Umbilical cord (tissue), 2 donors: ENCODE data around the gene RGS14. TPM values are rescaled to one million over a fixed set of nuclear protein-coding genes. Genes with fewer than 3 reads are reported as not detected.

ENCODE experiments used
- DNase-seq: peaks from one replicate; pipeline ENCODE4 v3.0.0-alpha.2; 2015; ENCODE audit warnings: low spot score
- total RNA-seq: library from RNA; depleted of rRNA; stranded (reverse); fragments of >200 nt; gene quantifications from one replicate; pipeline ENCODE4 v1.2.3, GENCODE V29; 2014; ENCODE audit warnings: low replicate concordance; ENCODE audit not compliant: insufficient read depth

Gene RGS14
- total RNA-seq, 1 donor from 2014 or later: 6.5 TPM

- DNase-seq: peak; percentile 70
These were observed 21.5 kb downstream of the RGS14 start for GRCh38 chr5:177378884-177379883.

- no peak for DNase-seq
These were observed 23.0 kb downstream of the RGS14 start for GRCh38 chr5:177380805-177381126.

- no peak for DNase-seq
These were observed 24.8 kb downstream of the RGS14 start for GRCh38 chr5:177382423-177383029.

- DNase-seq: no peak
These were observed 25.5 kb downstream of the RGS14 start for GRCh38 chr5:177383181-177383580.

GRCh38 chr5:177384134-177384533 lies 26.4 kb downstream of the RGS14 start, which contains the start of gene SLC34A1:
SLC34A1 (plus strand) TSS chr5:177384434; CDS start chr5:177385742, 1,308 bp downstream.
- DNase-seq: no peak

- DNase-seq: no peak
These were observed 28.0 kb downstream of the RGS14 start for GRCh38 chr5:177385720-177386119.

- DNase-seq: no peak
These were observed 28.8 kb downstream of the RGS14 start for GRCh38 chr5:177386542-177386941.

GRCh38 chr5:177387405-177387804 lies 29.7 kb downstream of the RGS14 start:
- no peak for DNase-seq

GRCh38 chr5:177388521-177389052 lies 30.9 kb downstream of the RGS14 start:
- DNase-seq: no peak

GRCh38 chr5:177389241-177390169 lies 31.8 kb downstream of the RGS14 start:
- peak; percentile 90 for DNase-seq

GRCh38 chr5:177390363-177391300 lies 32.9 kb downstream of the RGS14 start:
- peak; percentile 91 for DNase-seq

- DNase-seq: no peak
These were observed 35.0 kb downstream of the RGS14 start for GRCh38 chr5:177392765-177393164.

GRCh38 chr5:177393206-177393765 lies 35.6 kb downstream of the RGS14 start:
- no peak for DNase-seq

GRCh38 chr5:177393990-177394389 lies 36.3 kb downstream of the RGS14 start:
- no peak for DNase-seq

- DNase-seq: no peak
These were observed 38.4 kb downstream of the RGS14 start for GRCh38 chr5:177396078-177396477.

- DNase-seq: no peak
These were observed 39.1 kb downstream of the RGS14 start for GRCh38 chr5:177396807-177397206.

- DNase-seq: no peak
These were observed 40.2 kb downstream of the RGS14 start for GRCh38 chr5:177397875-177398390.

GRCh38 chr5:177399997-177400868 lies 42.5 kb downstream of the RGS14 start, which contains the start of gene PFN3:
PFN3 (minus strand) TSS chr5:177400661; CDS start chr5:177400576, 85 bp downstream.
- no peak for DNase-seq
